Pancreas (tissue), 10 donors: ENCODE measurements around the gene TUBGCP2. TPM values are rescaled to one million over a fixed set of nuclear protein-coding genes. Genes with fewer than 3 reads are reported as not detected.
A peak's percentile ranks its signal among the peaks of the same experiment; 100 is the strongest.

Source experiments
- ATAC-seq, 4 donors: fragments of 200-7000 bp; cut with Tn5 transposase; one replicate each; pipeline versions ENCODE4 v1.8.0 to v1.9.1; 2020; ENCODE audit warnings: mild to moderate bottlenecking in 4 of 4, moderate library complexity in 4 of 4
- DNase-seq, 6 donors: peaks; one replicate each; pipeline ENCODE4 v3.0.0-alpha.2; 2020
- FAIRE-seq: peaks from 2 replicates; lab custom pipeline; 2012; peaks lifted over from hg19 to GRCh38; lab: Jason Lieb, UNC
- H3K27ac ChIP-seq, 4 donors: fragments of 200-600 bp; sonication (generic); 1 replicate in 3 of 4; 2 replicates in 1 of 4; pipeline versions ENCODE4 v1.5.0 to v1.8.0; 2020
- H3K27me3 ChIP-seq, 4 donors: fragments of 200-600 bp; one replicate each; pipeline ENCODE4 v1.8.0; 2021
- H3K36me3 ChIP-seq, 3 donors: fragments of 200-600 bp; sonication (generic) in 1 of 3; one replicate each; pipeline versions ENCODE4 v1.5.0 to v1.8.0; 2020 to 2021
- H3K4me1 ChIP-seq, 3 donors: fragments of 200-600 bp; one replicate each; pipeline ENCODE4 v1.8.0; 2021
- H3K4me3 ChIP-seq, 4 donors: fragments of 200-600 bp; sonication (generic) in 2 of 4; one replicate each; pipeline versions ENCODE4 v1.5.0 to v1.8.0; 2020 to 2021
- H3K9me3 ChIP-seq, 4 donors: fragments of 200-600 bp; one replicate each; pipeline ENCODE4 v1.8.0; 2021
- CTCF ChIP-seq, 4 donors: fragments of 200-600 bp; sonication (generic) in 3 of 4; IDR thresholded peaks; one replicate each; pipeline versions ENCODE4 v1.5.0 to v1.8.0; 2021; ENCODE audit warnings: antibody characterized with exemption in 4 of 4
- WGBS, 2 donors: extraction: QIAGEN DNeasy Blood & Tissue Kit; methylation state at CpG; one replicate each; pipeline ENCODE4 v1.1.7; 2013; 5-methylcytosine and 5-hydroxymethylcytosine counted together
- intact Hi-C, 3 donors: fragments of 100-400 bp; cut with DNase I; formaldehyde crosslinking; loops; one replicate each; pipeline versions ENCODE4 v1.11.1 to v1.14.2; 2022
- polyA plus RNA-seq, 2 donors: library from polyadenylated mRNA; stranded (reverse); fragments of 200-250 nt; gene quantifications; one replicate each; pipeline ENCODE4 v1.2.3, GENCODE V29; 2013
- total RNA-seq, 6 donors: library from RNA; stranded (reverse); fragmentation: NEBNext Ultra II Directional in 4 of 6; extraction: Animal tissue kit (Norgen Biotek cat#: 25700) in 4 of 6; gene quantifications; one replicate each; pipeline versions ENCODE4 v1.2.1 to v1.2.4, GENCODE V29; 2021 to 2023
- donor health status: healthy with polysubstance abuse.
- donor health status: DM: no; HTN: no; CAD: no; lungs with moderate emphysema.
- donor health status: DM: no; HTN: no; CAD: no.
- donor health status: control.
- donor health status: control.
- donor health status: Bipolar disorder and iron deficiency.
- donor health status: DM: yes; HTN: yes; CAD: no.
- donor health status: DM: no; HTN: no; CAD: no.
- donor health status: DM: no; HTN: no; CAD: no.
- donor health status: DM: yes; HTN: yes; CAD: no.

TUBGCP2 gene
- total and polyA plus RNA-seq, 8 donors: 23.5 to 161 (median 29.3) TPM

- FAIRE-seq (no peak), ATAC-seq (no peak), DNase-seq (peak in 2 of 6 donors; percentile 21 to 73)
- TF ChIP-seq CTCF (IDR thresholded peaks at IDR 0.05): no peak
- WGBS, 2 donors: 97 to 98% methylated on average over 9 to 10 of the region's 10 CpGs
- Histone ChIP-seq H3K27me3 (no peaks in the 10 kb centered on the region), H3K4me1 (peaks cover 13 to 20% (median 18%) of the 10 kb centered on the region in 3 donors), H3K36me3 (peaks cover 6 to 41% (median 32%) of the 10 kb centered on the region in 3 donors), H3K27ac (no peak overlapping the region), H3K4me3 (no peak overlapping the region), H3K9me3 (no peaks in the 10 kb centered on the region)
- intact Hi-C loops: no loop called here
Measured at GRCh38 chr10:133280391-133281059, 28.1 kb downstream of the TUBGCP2 start.

GRCh38 chr10:133279326-133280226 is 29.1 kb downstream of the TUBGCP2 start:
- WGBS, 2 donors: 86 to 88% methylated on average over 24 of the region's 24 CpGs
- no peak for FAIRE-seq
- Histone ChIP-seq H3K4me1 (peaks cover 13 to 20% (median 18%) of the 10 kb centered on the region in 3 donors), H3K27me3 (no peaks in the 10 kb centered on the region), H3K27ac (peak overlapping the region in 3 of 4 donors; percentile 54 to 86 (median 83)), H3K36me3 (peaks cover 4 to 33% (median 23%) of the 10 kb centered on the region in 3 donors), H3K4me3 (no peak overlapping the region), H3K9me3 (no peaks in the 10 kb centered on the region)
- TF ChIP-seq CTCF (IDR thresholded peaks at IDR 0.05): no peak
- DNase-seq: no peak
- intact Hi-C loops: no loop called here
- no peak for ATAC-seq

- peaks cover 13 to 20% (median 18%) of the 10 kb centered on the region in 3 donors for H3K4me1 ChIP-seq
- ATAC-seq: peak; percentile 85 to 92 (median 88)
- no peak for FAIRE-seq
Measured at GRCh38 chr10:133278577-133279265, 30.0 kb downstream of the TUBGCP2 start.

More at GRCh38 chr10:133278577-133279265, 30.0 kb downstream of the TUBGCP2 start:
- intact Hi-C loops: no loop called here
- Histone ChIP-seq H3K36me3 (peaks cover 0 to 25% (median 17%) of the 10 kb centered on the region in 3 donors), H3K27me3 (no peaks in the 10 kb centered on the region), H3K9me3 (no peaks in the 10 kb centered on the region), H3K27ac (peak overlapping the region; percentile 0 to 86 (median 68)), H3K4me3 (no peak overlapping the region)
- WGBS, 2 donors: 43 to 44% methylated on average over 19 of the region's 19 CpGs
- no peak for TF ChIP-seq CTCF (IDR thresholded peaks at IDR 0.05)
- DNase-seq: peak; percentile 70 to 85 (median 76)
